Muscle of leg (tissue), 11 donors: ENCODE data around the gene GAPDHS. TPM values are rescaled to one million over a fixed set of nuclear protein-coding genes. Genes with fewer than 3 reads are reported as not detected.
A peak's percentile ranks its signal among the peaks of the same experiment; 100 is the strongest.

Experiments used
- DNase-seq: peaks from one replicate; pipeline ENCODE4 v3.0.0; 2013
- H3K27ac ChIP-seq: one replicate; pipeline ENCODE4 v1.5.1; 2013; ENCODE audit warnings: mild to moderate bottlenecking, low read length, control low read depth
- H3K27me3 ChIP-seq: one replicate; pipeline ENCODE4 v1.6.1; 2013; ENCODE audit warnings: low read length; ENCODE audit not compliant: control insufficient read depth, insufficient read depth
- H3K36me3 ChIP-seq: one replicate; pipeline ENCODE4 v1.6.1; 2013; ENCODE audit warnings: low read length; ENCODE audit not compliant: control insufficient read depth, insufficient read depth
- H3K4me1 ChIP-seq: one replicate; pipeline ENCODE4 v1.6.1; 2013; ENCODE audit warnings: low read length; ENCODE audit not compliant: control insufficient read depth, insufficient read depth
- H3K4me3 ChIP-seq: one replicate; pipeline ENCODE4 v1.5.1; 2013; ENCODE audit warnings: low read length, control low read depth
- H3K9me3 ChIP-seq: replicated peaks from 2 replicates; pipeline ENCODE4 v1.6.1; 2013; ENCODE audit warnings: low read depth, low read length; ENCODE audit not compliant: control insufficient read depth
- WGBS: methylation state at CpG from one replicate; pipeline ENCODE4 v1.1.5; 2013; ENCODE audit warnings: missing lambda C conversion rate; ENCODE audit not compliant: insufficient coverage; 5-methylcytosine and 5-hydroxymethylcytosine counted together
- polyA plus RNA-seq, 8 donors: library from polyadenylated mRNA; unstranded; fragments of 120-200 nt; gene quantifications; one replicate each; pipeline versions ENCODE4 v1.2.1 to v1.2.3, GENCODE V29; 2013; ENCODE audit warnings: inconsistent platforms in 1 of 8, low replicate concordance in 1 of 8; ENCODE audit not compliant: insufficient read length in 8 of 8, insufficient read depth in 1 of 8
- total RNA-seq: library from RNA; stranded (reverse); fragments of 120-200 nt; gene quantifications from one replicate; pipeline ENCODE4 v1.2.4, GENCODE V29; 2013

The GAPDHS gene
- total and polyA plus RNA-seq, 9 donors = not detected

- peaks cover 46% of the 10 kb centered on the region for H3K27me3 ChIP-seq
These were observed 23.7 kb downstream of the GAPDHS start for GRCh38 chr19:35556846-35557538.

GRCh38 chr19:35557539-35558399 lies 24.5 kb downstream of the GAPDHS start:
- Histone ChIP-seq H3K36me3 (no peaks in the 10 kb centered on the region), H3K4me1 (peaks cover 3% of the 10 kb centered on the region), H3K4me3 (peak overlapping the region; percentile 9), H3K27me3 (peaks cover 49% of the 10 kb centered on the region), H3K27ac (no peak overlapping the region), H3K9me3 (no peaks in the 10 kb centered on the region)
- WGBS = under 1% methylated on average over 43 of the region's 60 CpGs
- peak; percentile 45 for DNase-seq

More at GRCh38 chr19:35556846-35557538, 23.7 kb downstream of the GAPDHS start:
- 78% methylated on average over 16 of the region's 16 CpGs for WGBS
- Histone ChIP-seq H3K36me3 (no peaks in the 10 kb centered on the region), H3K4me1 (peaks cover 3% of the 10 kb centered on the region), H3K9me3 (no peaks in the 10 kb centered on the region), H3K4me3 (no peak overlapping the region), H3K27ac (no peak overlapping the region)
- no peak for DNase-seq

GRCh38 chr19:35558400-35559280 lies 25.4 kb downstream of the GAPDHS start:
- Histone ChIP-seq H3K36me3 (no peaks in the 10 kb centered on the region), H3K4me1 (peaks cover 3% of the 10 kb centered on the region), H3K4me3 (no peak overlapping the region), H3K27ac (no peak overlapping the region), H3K27me3 (peaks cover 49% of the 10 kb centered on the region), H3K9me3 (no peaks in the 10 kb centered on the region)
- WGBS = 29% methylated on average over 46 of the region's 53 CpGs
- DNase-seq = no peak

GRCh38 chr19:35559281-35559659 lies 26.0 kb downstream of the GAPDHS start:
- Histone ChIP-seq H3K27ac (no peak overlapping the region), H3K4me3 (no peak overlapping the region), H3K9me3 (no peaks in the 10 kb centered on the region), H3K4me1 (peaks cover 3% of the 10 kb centered on the region), H3K27me3 (peaks cover 49% of the 10 kb centered on the region), H3K36me3 (no peaks in the 10 kb centered on the region)
- 82% methylated on average over 8 of the region's 11 CpGs for WGBS
- no peak for DNase-seq

- Histone ChIP-seq H3K27me3 (peaks cover 49% of the 10 kb centered on the region), H3K4me1 (peaks cover 3% of the 10 kb centered on the region), H3K9me3 (no peaks in the 10 kb centered on the region), H3K4me3 (no peak overlapping the region), H3K27ac (no peak overlapping the region), H3K36me3 (no peaks in the 10 kb centered on the region)
- DNase-seq = no peak
- 87% methylated on average over 23 of the region's 23 CpGs for WGBS
These were observed 26.5 kb downstream of the GAPDHS start for GRCh38 chr19:35559781-35560180.

GRCh38 chr19:35560271-35560670 lies 27.0 kb downstream of the GAPDHS start:
- Histone ChIP-seq H3K27me3 (peaks cover 49% of the 10 kb centered on the region), H3K9me3 (no peaks in the 10 kb centered on the region), H3K36me3 (no peaks in the 10 kb centered on the region), H3K4me3 (no peak overlapping the region), H3K4me1 (peaks cover 3% of the 10 kb centered on the region), H3K27ac (no peak overlapping the region)
- no peak for DNase-seq
- 78% methylated on average over 18 of the region's 18 CpGs for WGBS

DNA sequence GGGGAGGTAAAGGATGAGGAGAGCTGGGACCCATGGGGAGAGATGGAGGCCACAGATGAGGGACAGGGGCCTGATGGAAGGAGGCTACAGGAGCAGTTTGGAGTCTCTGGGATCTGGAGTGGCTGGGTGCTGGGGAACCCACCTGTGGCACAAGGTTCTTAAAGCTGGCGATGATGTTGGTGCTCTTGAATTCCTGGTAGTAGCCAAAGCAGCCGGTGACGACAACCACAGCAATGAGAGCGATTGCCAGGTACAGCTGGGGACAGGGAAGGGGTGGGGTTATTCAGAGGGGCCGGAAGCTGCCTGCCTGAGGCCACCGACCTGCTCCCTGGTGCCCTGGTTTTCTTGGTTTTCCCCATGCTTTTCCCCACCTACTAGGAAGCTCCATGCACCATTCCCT lies 27.4 kb downstream of the GAPDHS start:
- Histone ChIP-seq H3K27me3 (peaks cover 49% of the 10 kb centered on the region), H3K4me3 (no peak overlapping the region), H3K9me3 (no peaks in the 10 kb centered on the region), H3K4me1 (peaks cover 3% of the 10 kb centered on the region), H3K27ac (no peak overlapping the region), H3K36me3 (no peaks in the 10 kb centered on the region)
- WGBS = 55% methylated on average over 6 of the region's 6 CpGs
- DNase-seq = no peak

GRCh38 chr19:35561436-35561835 lies 28.2 kb downstream of the GAPDHS start:
- no peak for DNase-seq
- H3K4me1 ChIP-seq = peaks cover 3% of the 10 kb centered on the region
- H3K27ac ChIP-seq = no peak overlapping the region
- H3K36me3 ChIP-seq = no peaks in the 10 kb centered on the region
- no peaks in the 10 kb centered on the region for H3K9me3 ChIP-seq
- peaks cover 48% of the 10 kb centered on the region for H3K27me3 ChIP-seq
- H3K4me3 ChIP-seq = no peak overlapping the region
- 77% methylated on average over 5 of the region's 6 CpGs for WGBS

DNA sequence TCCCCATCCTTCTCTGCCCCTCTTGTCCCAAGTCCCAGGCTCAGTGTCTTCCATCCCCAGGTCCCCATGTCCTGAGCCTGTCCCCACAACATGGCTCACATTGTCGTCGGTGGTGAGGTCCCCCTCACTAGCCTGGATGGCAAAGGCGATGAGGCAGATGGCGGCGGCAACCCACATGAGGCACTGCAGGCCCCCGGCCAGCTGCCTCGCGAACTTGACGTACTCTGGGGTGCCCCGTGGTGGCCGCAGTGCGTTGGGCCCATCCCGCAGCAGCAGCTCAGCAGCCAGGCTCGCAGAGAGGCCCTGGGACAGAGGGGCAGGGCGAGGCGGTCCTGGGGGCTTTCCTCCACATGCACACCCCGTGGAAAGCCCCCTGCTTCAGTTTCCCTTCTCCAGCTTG lies 29.1 kb downstream of the GAPDHS start:
- DNase-seq = no peak
- Histone ChIP-seq H3K27ac (no peak overlapping the region), H3K36me3 (no peaks in the 10 kb centered on the region), H3K4me1 (peaks cover 3% of the 10 kb centered on the region), H3K4me3 (no peak overlapping the region), H3K27me3 (peaks cover 39% of the 10 kb centered on the region), H3K9me3 (no peaks in the 10 kb centered on the region)
- 55% methylated on average over 17 of the region's 17 CpGs for WGBS

GRCh38 chr19:35562776-35563175 lies 29.5 kb downstream of the GAPDHS start:
- 60% methylated on average over 2 of the region's 2 CpGs for WGBS
- Histone ChIP-seq H3K27ac (no peak overlapping the region), H3K4me3 (no peak overlapping the region), H3K4me1 (no peaks in the 10 kb centered on the region), H3K9me3 (no peaks in the 10 kb centered on the region), H3K36me3 (no peaks in the 10 kb centered on the region), H3K27me3 (peaks cover 36% of the 10 kb centered on the region)
- no peak for DNase-seq
